Natural killer cell (primary cell): ENCODE results near the gene SNX9. TPM values are rescaled to one million over a fixed set of nuclear protein-coding genes. Genes with fewer than 3 reads are reported as not detected.

ENCODE experiments used
- ATAC-seq, 3 donors: fragments of 150-1000 bp in 2 of 3; fragments of 200-7000 bp in 1 of 3; cut with Tn5 transposase; 1 replicate in 1 of 3; 2 replicates in 2 of 3; pipeline ENCODE4 v1.10.0; 2021; ENCODE audit warnings: mild to moderate bottlenecking in 2 of 3, moderate library complexity in 2 of 3
- DNase-seq, 2 donors: peaks; one replicate each; pipeline versions ENCODE4 v3.0.0 to v3.0.0-alpha.2; 2013 to 2021; ENCODE audit warnings: mixed read lengths in 1 of 2
- H3K27ac ChIP-seq: one replicate; pipeline ENCODE4 v1.5.1; 2013; ENCODE audit warnings: mild to moderate bottlenecking, low read length
- H3K27me3 ChIP-seq: one replicate; pipeline ENCODE4 v1.6.1; 2013; ENCODE audit warnings: low read length; ENCODE audit not compliant: control insufficient read depth, insufficient read depth
- H3K36me3 ChIP-seq: one replicate; pipeline ENCODE4 v1.6.1; 2013; ENCODE audit warnings: low read length; ENCODE audit not compliant: control insufficient read depth, insufficient read depth
- H3K4me1 ChIP-seq: one replicate; pipeline ENCODE4 v1.6.1; 2013; ENCODE audit warnings: low read length; ENCODE audit not compliant: control insufficient read depth, insufficient read depth
- H3K4me3 ChIP-seq: one replicate; pipeline ENCODE4 v1.5.1; 2013; ENCODE audit warnings: low read length
- H3K9me3 ChIP-seq: one replicate; pipeline ENCODE4 v1.6.1; 2013; ENCODE audit warnings: low read length; ENCODE audit not compliant: control insufficient read depth, insufficient read depth
- H3K27ac Mint-ChIP-seq, 2 donors: one replicate each; pipeline ENCODE4 v1.8.0; 2022; ENCODE audit warnings: mild to moderate bottlenecking in 2 of 2, mixed read lengths in 2 of 2, moderate library complexity in 1 of 2
- H3K27me3 Mint-ChIP-seq, 2 donors: one replicate each; pipeline ENCODE4 v1.8.0; 2022; ENCODE audit warnings: low read depth in 2 of 2, mixed read lengths in 2 of 2
- H3K36me3 Mint-ChIP-seq: one replicate; pipeline ENCODE4 v1.8.0; 2022; ENCODE audit warnings: mixed read lengths
- H3K4me1 Mint-ChIP-seq, 2 donors: one replicate each; pipeline ENCODE4 v1.8.0; 2022; ENCODE audit warnings: mixed read lengths in 2 of 2
- H3K4me3 Mint-ChIP-seq: one replicate; pipeline ENCODE4 v1.8.0; 2022; ENCODE audit warnings: mild to moderate bottlenecking, moderate library complexity, mixed read lengths
- H3K9me3 Mint-ChIP-seq, 2 donors: one replicate each; pipeline ENCODE4 v1.8.0; 2022; ENCODE audit warnings: mixed read lengths in 2 of 2
- CTCF ChIP-seq: fragments of 200-600 bp; IDR thresholded peaks from one replicate; pipeline ENCODE4 v1.8.0; 2022; ENCODE audit warnings: antibody characterized with exemption
- WGBS: methylation state at CpG from one replicate; pipeline ENCODE4 v1.1.7; 2013; ENCODE audit warnings: missing lambda C conversion rate; ENCODE audit not compliant: insufficient coverage; 5-methylcytosine and 5-hydroxymethylcytosine counted together
- intact Hi-C: fragments of 100-400 bp; cut with micrococcal nuclease; formaldehyde crosslinking; loops from one replicate; pipeline ENCODE4 v1.14.2; 2022
- total RNA-seq, 4 donors: library from RNA; stranded (reverse); fragments of 120-200 nt in 1 of 4; gene quantifications; one replicate each; pipeline versions ENCODE4 v1.2.3 to v1.2.4, GENCODE V29; 2013 to 2022

SNX9 gene
- total RNA-seq, 3 donors from 2014 or later (not counting 1 experiment from before 2014, with no cell fraction given) = 6.0 to 9.7 (median 7.3) TPM

- no peak for ATAC-seq
- Mint-ChIP-seq H3K4me1 (peaks cover 58 to 63% of the 10 kb centered on the region in 2 donors), H3K4me3 (peak overlapping the region; percentile 80), H3K9me3 (no peaks in the 10 kb centered on the region), H3K36me3 (no peaks in the 10 kb centered on the region), H3K27me3 (no peaks in the 10 kb centered on the region), H3K27ac (peak overlapping the region; percentile 61 to 77)
- Histone ChIP-seq H3K4me3 (no peak overlapping the region), H3K9me3 (no peaks in the 10 kb centered on the region), H3K27ac (no peak overlapping the region), H3K27me3 (no peaks in the 10 kb centered on the region), H3K36me3 (no peaks in the 10 kb centered on the region), H3K4me1 (peaks cover 47% of the 10 kb centered on the region)
- DNase-seq = no peak
- TF ChIP-seq CTCF = no peak
- intact Hi-C loops = no loop called here
- 95% methylated on average over 4 of the region's 4 CpGs for WGBS
Measured at GRCh38 chr6:157984128-157984527, 161.1 kb downstream of the SNX9 start.

DNA sequence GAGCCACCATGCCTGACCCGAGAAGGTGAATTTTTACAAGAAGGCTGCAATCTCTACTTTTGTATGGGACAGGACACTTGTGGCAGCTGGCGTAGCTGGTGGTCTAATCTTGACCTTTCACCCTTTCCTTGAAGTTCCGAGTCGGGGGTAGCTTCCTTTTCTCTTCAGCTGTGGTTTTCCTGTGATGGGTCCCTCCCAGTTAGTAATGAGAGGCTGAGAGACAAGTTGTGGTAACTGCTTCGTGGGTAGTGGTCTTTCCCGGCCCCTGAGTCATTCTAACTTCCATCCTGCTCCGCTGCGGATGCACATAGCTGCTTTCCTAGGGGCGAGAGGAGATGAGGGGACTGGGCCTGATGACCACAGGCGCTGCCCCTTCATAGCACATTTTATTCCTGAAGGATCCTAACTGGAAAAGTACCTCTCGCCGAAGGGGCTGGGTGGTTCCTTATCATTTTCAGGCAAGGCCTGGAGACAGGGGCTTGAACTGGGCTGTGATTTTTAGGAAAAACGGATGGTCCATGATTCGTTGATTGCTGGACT, 161.7 kb downstream of the SNX9 start:
- no peak for TF ChIP-seq CTCF
- DNase-seq (peak in 1 of 2 donors; percentile 19), ATAC-seq (no peak)
- H3K27ac ChIP-seq = no peak overlapping the region
- H3K27me3 ChIP-seq = no peaks in the 10 kb centered on the region
- peaks cover 51% of the 10 kb centered on the region for H3K4me1 ChIP-seq
- H3K4me3 ChIP-seq = no peak overlapping the region
- no peaks in the 10 kb centered on the region for H3K9me3 Mint-ChIP-seq
- H3K27me3 Mint-ChIP-seq = no peaks in the 10 kb centered on the region
- peak overlapping the region; percentile 80 for H3K4me3 Mint-ChIP-seq
- H3K27ac Mint-ChIP-seq = peak overlapping the region; percentile 61 to 77
- WGBS = 38% methylated on average over 14 of the region's 14 CpGs
- intact Hi-C loops = no loop called here
- H3K36me3 Mint-ChIP-seq = no peaks in the 10 kb centered on the region
- H3K36me3 ChIP-seq = no peaks in the 10 kb centered on the region
- H3K4me1 Mint-ChIP-seq = peaks cover 60 to 62% of the 10 kb centered on the region in 2 donors
- no peaks in the 10 kb centered on the region for H3K9me3 ChIP-seq

DNA sequence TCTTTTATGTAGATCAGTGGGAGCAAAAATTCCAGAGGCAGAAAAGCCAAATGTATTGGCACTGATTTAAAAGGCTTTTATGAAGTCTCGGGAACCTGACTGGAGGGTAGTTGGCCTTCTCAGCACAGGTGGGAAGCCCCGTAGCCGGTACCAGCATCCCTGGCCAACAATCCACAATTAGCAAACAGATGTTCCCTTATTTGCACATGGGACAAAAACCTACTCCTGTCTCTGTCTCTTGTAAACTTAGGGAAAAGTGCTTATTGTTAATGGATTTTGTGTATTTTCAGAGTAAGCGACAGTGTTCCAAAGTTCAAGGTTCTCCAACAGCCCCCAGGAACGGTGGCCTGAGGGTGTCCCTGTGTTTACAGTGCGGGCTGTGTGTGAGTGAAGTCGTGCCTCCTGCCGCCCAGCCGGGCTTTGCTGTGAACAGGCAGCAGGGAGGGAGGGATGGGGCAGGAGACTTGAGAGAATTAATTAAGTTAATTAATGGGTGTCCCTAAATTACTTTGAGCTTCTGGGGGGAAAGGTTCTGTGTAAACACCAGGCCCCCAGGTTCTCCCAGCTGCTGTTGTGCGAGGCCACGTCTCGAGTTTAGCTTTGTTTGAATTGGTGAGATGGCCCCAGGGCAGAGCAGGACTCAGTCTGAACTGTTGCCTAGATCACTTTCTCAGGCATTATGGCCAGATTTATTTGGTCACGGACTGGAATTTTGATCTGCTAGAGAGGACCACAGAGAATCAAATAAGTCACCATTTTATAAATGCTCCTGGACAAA, 162.5 kb downstream of the SNX9 start:
- H3K4me1 ChIP-seq = peaks cover 58% of the 10 kb centered on the region
- no peak overlapping the region for H3K4me3 ChIP-seq
- WGBS = 97% methylated on average over 10 of the region's 13 CpGs
- H3K4me1 Mint-ChIP-seq = peaks cover 60 to 62% of the 10 kb centered on the region in 2 donors
- H3K27me3 Mint-ChIP-seq = no peaks in the 10 kb centered on the region
- no peaks in the 10 kb centered on the region for H3K9me3 Mint-ChIP-seq
- DNase-seq = no peak
- no peaks in the 10 kb centered on the region for H3K36me3 ChIP-seq
- TF ChIP-seq CTCF = no peak
- no peaks in the 10 kb centered on the region for H3K27me3 ChIP-seq
- no peaks in the 10 kb centered on the region for H3K36me3 Mint-ChIP-seq
- peak overlapping the region; percentile 61 to 77 for H3K27ac Mint-ChIP-seq
- no peaks in the 10 kb centered on the region for H3K9me3 ChIP-seq
- ATAC-seq = no peak
- intact Hi-C loops = no loop called here
- H3K4me3 Mint-ChIP-seq = peak overlapping the region; percentile 80
- no peak overlapping the region for H3K27ac ChIP-seq
